K562 treated with DMSO at 1 percent for 48 hours (cell line): Measurements from ENCODE around the gene ASTL. TPM values are rescaled to one million over a fixed set of nuclear protein-coding genes. Genes with fewer than 3 reads are reported as not detected.

Experiments
- total RNA-seq: library from RNA; unstranded; fragments of 300-600 nt; gene quantifications from 2 replicates; pipeline ENCODE4 v1.2.3, GENCODE V29; 2022; ENCODE audit warnings: low replicate concordance; ENCODE audit errors: extremely low read depth

The ASTL gene
- total RNA-seq, result not detected in 2 replicates

GRCh38 chr2:96138179-96139145, at the start of gene ASTL:
Gene ASTL, minus strand, starts transcription at chr2:96138502. Its CDS starts 66 bp downstream, at chr2:96138436.

GRCh38 chr2:96145036-96145847, 6.9 kb upstream of the ASTL start, which contains the start of gene DUSP2:
Gene DUSP2, minus strand, starts transcription at chr2:96145440. Its CDS starts 86 bp downstream, at chr2:96145354.

DNA sequence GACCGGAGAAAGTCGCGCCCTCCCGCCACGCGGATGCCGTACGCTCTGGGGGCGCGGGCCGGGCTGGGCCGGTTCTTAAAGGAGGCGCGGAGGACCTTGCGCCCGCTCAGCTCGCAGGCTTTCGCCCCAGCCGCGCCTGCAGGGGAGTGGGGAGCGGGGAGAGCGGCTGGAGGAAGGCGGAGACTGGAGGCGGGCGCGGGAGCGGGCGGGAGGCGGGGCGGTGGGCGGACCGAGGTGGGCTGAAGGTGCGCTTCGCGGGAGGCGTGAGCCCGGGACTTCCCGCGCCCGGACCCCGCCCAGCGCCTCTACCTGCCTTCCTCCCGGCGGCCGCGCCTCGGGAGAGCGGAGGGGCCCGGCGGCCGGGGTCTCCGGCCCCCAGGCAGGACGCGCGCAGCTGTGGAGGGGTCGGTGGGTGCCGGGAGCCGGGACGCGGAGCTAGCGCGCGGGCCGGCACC, 21.9 kb downstream of the ASTL start, which contains the start of gene ADRA2B:
Gene ADRA2B (minus strand): TSS at position 148 of the 455 bp plus-strand sequence. CDS start 422 bp downstream, outside the sequence.

Other genes with a start within 250 kb of the ASTL start
- not detected in 2 replicates for gene ANKRD36C, start 146.7 kb downstream of the ASTL start, total RNA-seq
- gene GPAT2, start 103.6 kb downstream of the ASTL start, total RNA-seq, result not detected in 2 replicates
- gene ADRA2B, start 21.9 kb downstream of the ASTL start, total RNA-seq, result not detected in 2 replicates
- not detected in 2 replicates for gene DUSP2, start 6.9 kb upstream of the ASTL start, total RNA-seq
- not detected in 2 replicates for gene STARD7, start 70.3 kb upstream of the ASTL start, total RNA-seq
- not detected in 2 replicates for gene TMEM127, start 127.5 kb upstream of the ASTL start, total RNA-seq
- gene CIAO1, start 127.7 kb upstream of the ASTL start, total RNA-seq, result not detected in 2 replicates
- 96.9 TPM in 1 of 2 replicates, not detected in the other for gene SNRNP200, start 167.0 kb upstream of the ASTL start, total RNA-seq
- not detected in 2 replicates for gene ITPRIPL1, start 186.8 kb upstream of the ASTL start, total RNA-seq
- not detected in 2 replicates for gene NCAPH, start 197.3 kb upstream of the ASTL start, total RNA-seq